Caco-2 (cell line): ENCODE measurements around the gene NCAM2. TPM values are rescaled to one million over a fixed set of nuclear protein-coding genes. Genes with fewer than 3 reads are reported as not detected.

Source experiments
- BruUV-seq: library from RNA; stranded (reverse); fragments of 400-500 nt; replicated peaks from 2 replicates; lab custom pipeline; 2021; lab: Mats Ljungman, UMichigan
- CTCF ChIA-PET: fragments of 300-600 bp; sonication (Branson Sonifier 250); formaldehyde crosslinking; loops from one replicate; lab custom pipeline; 2022; ENCODE audit warnings: antibody characterized with exemption; lab: Charles Lee
- POLR2A ChIA-PET: fragments of 300-600 bp; sonication (Branson Sonifier 250); formaldehyde crosslinking; loops from one replicate; lab custom pipeline; 2022; ENCODE audit warnings: antibody characterized with exemption; lab: Charles Lee
- DNase-seq, 2 experiments: peaks; one replicate each; pipeline versions ENCODE4 v3.0.0 to v3.0.0-alpha.2; 2020 to 2022
- H3K27me3 ChIP-seq: replicated peaks from 2 replicates; pipeline ENCODE4 v1.6.0; 2011; ENCODE audit warnings: low read length; ENCODE audit not compliant: control insufficient read depth, insufficient read depth
- H3K36me3 ChIP-seq: 2 replicates; pipeline ENCODE4 v1.5.1; 2011; ENCODE audit warnings: low read length; ENCODE audit not compliant: control insufficient read depth, insufficient read depth
- H3K4me1 ChIP-seq: fragments of 250-450 bp; sonication (Bioruptor Pico); 2 replicates; pipeline ENCODE4 v1.5.1; 2020; ENCODE audit warnings: mild to moderate bottlenecking
- H3K4me3 ChIP-seq: 2 replicates; pipeline ENCODE4 v1.5.1; 2011; ENCODE audit warnings: low read depth, mild to moderate bottlenecking, control low read depth, low read length
- H3K9me3 ChIP-seq: fragments of 250-450 bp; sonication (Bioruptor Pico); 2 replicates; pipeline ENCODE4 v1.5.1; 2020; ENCODE audit warnings: mild to moderate bottlenecking, moderate library complexity
- H3K27ac Mint-ChIP-seq: one replicate; pipeline ENCODE4 v1.8.0; 2022; ENCODE audit warnings: mixed read lengths; ENCODE audit not compliant: unreplicated experiment
- H3K27me3 Mint-ChIP-seq: one replicate; pipeline ENCODE4 v1.8.0; 2022; ENCODE audit warnings: mixed read lengths; ENCODE audit not compliant: insufficient read depth, unreplicated experiment
- H3K36me3 Mint-ChIP-seq: one replicate; pipeline ENCODE4 v1.8.0; 2022; ENCODE audit warnings: mild to moderate bottlenecking, mixed read lengths; ENCODE audit not compliant: insufficient read depth, unreplicated experiment
- H3K4me1 Mint-ChIP-seq: one replicate; pipeline ENCODE4 v1.8.0; 2022; ENCODE audit warnings: low read depth, mixed read lengths; ENCODE audit not compliant: unreplicated experiment
- H3K4me3 Mint-ChIP-seq: one replicate; pipeline ENCODE4 v1.8.0; 2022; ENCODE audit warnings: mild to moderate bottlenecking, moderate library complexity, mixed read lengths; ENCODE audit not compliant: unreplicated experiment
- H3K9me3 Mint-ChIP-seq: one replicate; pipeline ENCODE4 v1.8.0; 2022; ENCODE audit warnings: mixed read lengths; ENCODE audit not compliant: unreplicated experiment
- intact Hi-C: fragments of 100-400 bp; cut with micrococcal nuclease; formaldehyde crosslinking; loops from one replicate; pipeline ENCODE4 v1.10.0; 2022; ENCODE audit not compliant: unreplicated experiment
- total RNA-seq: library from RNA; stranded (reverse); gene quantifications from 2 replicates; pipeline ENCODE4 v1.2.3, GENCODE V29; 2022
- TF ChIP-seq, protein P1 (sequence below), 2 experiments: fragments of 200-600 bp in 1 of 2; IDR thresholded peaks; 1 replicate in 1 of 2; 2 replicates in 1 of 2; pipeline versions ENCODE4 v1.5.1 to v1.8.0; 2011 to 2022; ENCODE audit warnings: antibody characterized with exemption in 1 of 2, control low read depth in 1 of 2, inconsistent platforms in 1 of 2, low read depth in 1 of 2, low read length in 1 of 2, mild to moderate bottlenecking in 1 of 2, moderate library complexity in 1 of 2; ENCODE audit not compliant: insufficient read depth in 1 of 2, severe bottlenecking in 1 of 2, unreplicated experiment in 1 of 2

NCAM2 gene
- total RNA-seq, 1 experiment from 2014 or later: not detected

DNA sequence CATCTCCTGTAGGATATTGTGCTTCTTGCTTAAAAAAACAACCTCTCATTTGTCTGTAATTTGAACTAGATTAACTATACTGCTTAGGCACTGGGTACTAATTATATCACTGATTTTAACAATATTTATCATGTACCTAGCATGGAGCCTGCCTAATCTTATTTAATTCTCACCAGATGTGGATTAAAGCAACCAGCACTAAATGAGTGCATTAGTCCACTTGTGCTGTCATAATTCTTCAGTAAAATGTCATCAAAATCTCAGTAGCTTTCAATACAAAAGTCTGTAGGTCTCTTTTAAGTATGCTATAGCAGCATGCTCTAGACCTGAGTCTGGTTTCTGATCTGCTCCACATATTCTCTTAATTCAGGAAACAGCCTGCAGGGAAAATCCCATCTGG is 368.1 kb downstream of the NCAM2 start:
- no TSS peak for BruUV-seq

DNA sequence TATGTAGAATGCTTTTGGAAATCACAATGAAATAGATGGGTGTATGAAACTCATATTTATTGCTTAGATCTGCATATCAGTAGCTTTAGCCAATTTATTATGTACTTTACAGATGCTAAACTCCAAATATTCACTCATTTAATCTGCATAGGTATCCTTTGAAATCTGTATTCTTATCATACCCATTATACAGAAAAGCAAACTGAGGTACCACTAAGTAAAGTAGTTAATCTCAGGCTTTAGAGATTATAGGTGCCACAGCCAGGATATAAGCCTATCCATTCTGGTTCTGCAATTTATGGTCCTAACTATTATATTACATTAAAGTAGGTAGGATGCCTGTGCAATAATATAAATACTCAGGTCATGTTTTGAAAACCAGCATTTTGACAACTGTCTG is 369.4 kb downstream of the NCAM2 start:
- intact Hi-C loops: no loop called here
- ChIA-PET CTCF (no interaction called here), POLR2A (no interaction called here)
- H3K4me1 Mint-ChIP-seq: no peaks in the 10 kb centered on the region
- H3K9me3 Mint-ChIP-seq: no peaks in the 10 kb centered on the region
- no peaks in the 10 kb centered on the region for H3K36me3 Mint-ChIP-seq
- Histone ChIP-seq H3K36me3 (no peaks in the 10 kb centered on the region), H3K4me1 (no peaks in the 10 kb centered on the region), H3K9me3 (no peaks in the 10 kb centered on the region), H3K27me3 (no peaks in the 10 kb centered on the region), H3K4me3 (no peak overlapping the region)
- H3K27ac Mint-ChIP-seq: no peak overlapping the region
- no peaks in the 10 kb centered on the region for H3K27me3 Mint-ChIP-seq
- no peak overlapping the region for H3K4me3 Mint-ChIP-seq
- TF ChIP-seq, protein P1, sequence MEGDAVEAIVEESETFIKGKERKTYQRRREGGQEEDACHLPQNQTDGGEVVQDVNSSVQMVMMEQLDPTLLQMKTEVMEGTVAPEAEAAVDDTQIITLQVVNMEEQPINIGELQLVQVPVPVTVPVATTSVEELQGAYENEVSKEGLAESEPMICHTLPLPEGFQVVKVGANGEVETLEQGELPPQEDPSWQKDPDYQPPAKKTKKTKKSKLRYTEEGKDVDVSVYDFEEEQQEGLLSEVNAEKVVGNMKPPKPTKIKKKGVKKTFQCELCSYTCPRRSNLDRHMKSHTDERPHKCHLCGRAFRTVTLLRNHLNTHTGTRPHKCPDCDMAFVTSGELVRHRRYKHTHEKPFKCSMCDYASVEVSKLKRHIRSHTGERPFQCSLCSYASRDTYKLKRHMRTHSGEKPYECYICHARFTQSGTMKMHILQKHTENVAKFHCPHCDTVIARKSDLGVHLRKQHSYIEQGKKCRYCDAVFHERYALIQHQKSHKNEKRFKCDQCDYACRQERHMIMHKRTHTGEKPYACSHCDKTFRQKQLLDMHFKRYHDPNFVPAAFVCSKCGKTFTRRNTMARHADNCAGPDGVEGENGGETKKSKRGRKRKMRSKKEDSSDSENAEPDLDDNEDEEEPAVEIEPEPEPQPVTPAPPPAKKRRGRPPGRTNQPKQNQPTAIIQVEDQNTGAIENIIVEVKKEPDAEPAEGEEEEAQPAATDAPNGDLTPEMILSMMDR (IDR thresholded peaks at IDR 0.05; ENCODE audit: insufficient read depth in 1 of 2, low read depth in 1 of 2, low read length in 1 of 2, severe bottlenecking in 1 of 2, unreplicated experiment in 1 of 2): no peak
- no TSS peak for BruUV-seq
- DNase-seq: no peak

More for the DNA sequence above, 368.1 kb downstream of the NCAM2 start:
- H3K4me3 ChIP-seq: no peak overlapping the region
- intact Hi-C loops: no loop called here
- DNase-seq: no peak
- POLR2A ChIA-PET: no interaction called here
- no peaks in the 10 kb centered on the region for H3K36me3 ChIP-seq
- no peak overlapping the region for H3K27ac Mint-ChIP-seq
- TF ChIP-seq, protein P1 (IDR thresholded peaks at IDR 0.05; ENCODE audit: insufficient read depth in 1 of 2, low read depth in 1 of 2, low read length in 1 of 2, severe bottlenecking in 1 of 2, unreplicated experiment in 1 of 2): no peak
- H3K4me1 ChIP-seq: no peaks in the 10 kb centered on the region
- H3K9me3 ChIP-seq: no peaks in the 10 kb centered on the region
- CTCF ChIA-PET: no interaction called here
- H3K4me1 Mint-ChIP-seq: no peaks in the 10 kb centered on the region
- H3K27me3 ChIP-seq: no peaks in the 10 kb centered on the region
- no peaks in the 10 kb centered on the region for H3K36me3 Mint-ChIP-seq
- no peak overlapping the region for H3K4me3 Mint-ChIP-seq
- no peaks in the 10 kb centered on the region for H3K9me3 Mint-ChIP-seq
- H3K27me3 Mint-ChIP-seq: no peaks in the 10 kb centered on the region

DNA sequence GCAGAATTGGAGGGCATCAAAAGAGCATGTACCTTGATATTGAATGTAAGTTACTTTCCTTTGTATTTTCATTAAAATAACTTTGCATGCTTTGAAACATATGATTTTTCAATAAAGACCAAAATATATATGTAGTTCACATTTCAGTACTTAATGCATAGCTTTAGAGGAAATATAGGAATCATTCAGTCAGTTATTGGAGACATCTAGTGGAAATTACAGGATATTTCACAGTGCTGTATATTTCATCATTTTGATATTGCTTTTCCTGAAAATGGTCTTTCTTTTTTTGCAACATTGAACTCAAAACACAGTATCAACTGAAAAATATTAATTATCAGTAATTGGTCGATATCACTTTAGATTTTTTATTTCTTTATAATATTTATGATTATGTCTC is 375.8 kb downstream of the NCAM2 start:
- no peaks in the 10 kb centered on the region for H3K9me3 ChIP-seq
- H3K36me3 ChIP-seq: no peaks in the 10 kb centered on the region
- TF ChIP-seq, protein P1 (IDR thresholded peaks at IDR 0.05; ENCODE audit: insufficient read depth in 1 of 2, low read depth in 1 of 2, low read length in 1 of 2, severe bottlenecking in 1 of 2, unreplicated experiment in 1 of 2): no peak
- no peak for DNase-seq
- Mint-ChIP-seq H3K27ac (no peak overlapping the region), H3K4me1 (no peaks in the 10 kb centered on the region), H3K36me3 (no peaks in the 10 kb centered on the region), H3K4me3 (no peak overlapping the region), H3K27me3 (no peaks in the 10 kb centered on the region), H3K9me3 (no peaks in the 10 kb centered on the region)
- H3K4me1 ChIP-seq: no peaks in the 10 kb centered on the region
- H3K4me3 ChIP-seq: no peak overlapping the region
- POLR2A ChIA-PET: no interaction called here
- BruUV-seq: no TSS peak
- intact Hi-C loops: no loop called here
- no peaks in the 10 kb centered on the region for H3K27me3 ChIP-seq
- CTCF ChIA-PET: interaction anchor here (0.6 kb wide), 1 partner anchor 80 kb away, joined by 3 read pairs; no protein-coding TSS in a partner anchor
